Measurements from ENCODE around the gene NUP62CL. TPM values are rescaled to one million over a fixed set of nuclear protein-coding genes. Genes with fewer than 3 reads are reported as not detected.

Gene NUP62CL
- total RNA-seq, 4 donors from 2014 or later = 1.3 to 4.2 (median 2.6) TPM

GRCh38 chrX:107123750-107124149, 82.5 kb downstream of the NUP62CL start:
- H3K4me3 ChIP-seq (ENCODE audit: low read depth, poor library complexity, severe bottlenecking) = no peak overlapping the region
- no peak for DNase-seq (ENCODE audit: low spot score in 2 of 2)
- TF ChIP-seq, protein P1, sequence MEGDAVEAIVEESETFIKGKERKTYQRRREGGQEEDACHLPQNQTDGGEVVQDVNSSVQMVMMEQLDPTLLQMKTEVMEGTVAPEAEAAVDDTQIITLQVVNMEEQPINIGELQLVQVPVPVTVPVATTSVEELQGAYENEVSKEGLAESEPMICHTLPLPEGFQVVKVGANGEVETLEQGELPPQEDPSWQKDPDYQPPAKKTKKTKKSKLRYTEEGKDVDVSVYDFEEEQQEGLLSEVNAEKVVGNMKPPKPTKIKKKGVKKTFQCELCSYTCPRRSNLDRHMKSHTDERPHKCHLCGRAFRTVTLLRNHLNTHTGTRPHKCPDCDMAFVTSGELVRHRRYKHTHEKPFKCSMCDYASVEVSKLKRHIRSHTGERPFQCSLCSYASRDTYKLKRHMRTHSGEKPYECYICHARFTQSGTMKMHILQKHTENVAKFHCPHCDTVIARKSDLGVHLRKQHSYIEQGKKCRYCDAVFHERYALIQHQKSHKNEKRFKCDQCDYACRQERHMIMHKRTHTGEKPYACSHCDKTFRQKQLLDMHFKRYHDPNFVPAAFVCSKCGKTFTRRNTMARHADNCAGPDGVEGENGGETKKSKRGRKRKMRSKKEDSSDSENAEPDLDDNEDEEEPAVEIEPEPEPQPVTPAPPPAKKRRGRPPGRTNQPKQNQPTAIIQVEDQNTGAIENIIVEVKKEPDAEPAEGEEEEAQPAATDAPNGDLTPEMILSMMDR (IDR thresholded peaks at IDR 0.05) = no peak
- TF ChIP-seq POLR2A (IDR thresholded peaks at IDR 0.05) = no peak
- intact Hi-C loops (cut with DNase I; ENCODE audit: low total_unique reads) = no loop called here

DNA sequence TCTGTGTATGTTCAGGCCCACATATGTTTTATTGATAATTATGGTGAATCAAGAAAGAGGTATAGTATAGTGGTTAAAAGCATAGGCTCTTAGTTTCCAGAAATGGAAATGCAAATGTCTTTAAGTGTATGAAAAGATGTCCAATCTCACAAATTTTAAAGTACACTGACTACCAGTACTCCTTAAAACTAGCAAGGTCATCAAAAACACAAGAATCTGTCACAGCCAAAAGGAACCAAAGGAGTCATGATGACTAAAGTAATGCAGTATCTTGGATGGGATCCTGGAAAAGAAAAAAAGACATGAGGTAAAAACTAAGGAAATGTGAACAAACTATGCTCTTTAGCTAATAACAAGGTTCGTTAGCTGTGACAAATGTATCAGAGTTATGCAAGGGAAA, 87.0 kb downstream of the NUP62CL start:
- 85 to 100% methylated on average over 1 of the region's 1 CpG for WGBS, 2 donors
- H3K4me3 ChIP-seq (ENCODE audit: low read depth, poor library complexity, severe bottlenecking) = no peak overlapping the region
- intact Hi-C loops (cut with DNase I; ENCODE audit: low total_unique reads) = no loop called here
- TF ChIP-seq, protein P1 (IDR thresholded peaks at IDR 0.05) = no peak
- no peak for TF ChIP-seq POLR2A (IDR thresholded peaks at IDR 0.05)
- no peak for DNase-seq (ENCODE audit: low spot score in 2 of 2)

DNA sequence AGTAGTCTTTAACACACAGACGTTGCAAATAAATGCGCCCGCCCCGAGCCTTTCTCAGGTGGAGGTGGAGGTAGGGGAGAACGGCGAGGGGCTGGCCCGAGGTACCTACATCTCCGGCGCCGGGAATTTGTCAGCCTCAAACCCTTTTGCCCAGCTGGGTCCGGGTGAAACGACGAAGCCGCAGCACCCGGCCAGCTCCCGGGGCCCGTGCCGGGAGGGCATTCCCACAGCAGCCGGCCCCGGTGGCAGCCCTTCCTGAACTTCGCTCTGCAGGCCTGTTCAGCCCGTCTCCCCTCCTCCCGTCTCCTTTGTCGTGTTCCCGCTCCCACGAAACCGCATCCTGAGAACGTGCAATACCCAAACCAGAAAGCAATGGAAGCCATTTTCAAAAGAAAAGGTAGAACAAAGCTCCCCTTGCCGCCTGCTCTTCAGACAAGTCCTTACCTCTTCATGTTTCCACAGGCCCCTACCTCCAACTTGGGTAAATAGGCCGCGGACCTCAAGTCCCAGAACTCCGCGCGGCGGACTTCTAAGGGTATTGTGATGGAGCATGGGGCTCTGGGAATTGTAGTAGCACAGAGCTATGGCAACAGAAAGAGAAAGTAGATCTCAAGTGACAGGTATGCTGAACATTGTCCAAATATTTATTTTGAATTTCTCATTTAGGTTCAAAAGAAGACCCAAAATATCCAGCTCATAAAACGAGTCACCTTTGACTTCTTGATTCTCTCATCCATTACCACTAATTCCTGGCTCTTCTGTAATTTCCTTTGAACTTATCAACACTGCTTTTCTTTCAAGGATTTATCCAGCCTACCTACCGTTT, 87.7 kb downstream of the NUP62CL start, which contains the start of gene RBM41:
Gene RBM41, minus strand, starts transcription at position 501 of the 826 bp plus-strand sequence. Its CDS starts 49 bp downstream, at position 452.
- H3K4me3 ChIP-seq (ENCODE audit: low read depth, poor library complexity, severe bottlenecking) = peak within 1 kb of the TSS; percentile 50
- 3 to 29% methylated on average over 15 to 37 of the region's 37 CpGs for WGBS, 2 donors
- intact Hi-C loops (cut with DNase I; ENCODE audit: low total_unique reads) = no loop called here
- peak; percentile 71 to 91 for DNase-seq (ENCODE audit: low spot score in 2 of 2)
- TF ChIP-seq POLR2A (IDR thresholded peaks at IDR 0.05) = no peak
- TF ChIP-seq, protein P1 (IDR thresholded peaks at IDR 0.05) = no peak

GRCh38 chrX:107117993-107118321, 88.3 kb downstream of the NUP62CL start:
- intact Hi-C loops (cut with DNase I; ENCODE audit: low total_unique reads) = no loop called here
- no peak for TF ChIP-seq POLR2A (IDR thresholded peaks at IDR 0.05)
- TF ChIP-seq, protein P1 (IDR thresholded peaks at IDR 0.05) = no peak
- WGBS, 2 donors = 0 to 43% methylated on average over 8 of the region's 8 CpGs
- DNase-seq (ENCODE audit: low spot score in 2 of 2) = no peak
- peak overlapping the region; percentile 50 for H3K4me3 ChIP-seq (ENCODE audit: low read depth, poor library complexity, severe bottlenecking)

DNA sequence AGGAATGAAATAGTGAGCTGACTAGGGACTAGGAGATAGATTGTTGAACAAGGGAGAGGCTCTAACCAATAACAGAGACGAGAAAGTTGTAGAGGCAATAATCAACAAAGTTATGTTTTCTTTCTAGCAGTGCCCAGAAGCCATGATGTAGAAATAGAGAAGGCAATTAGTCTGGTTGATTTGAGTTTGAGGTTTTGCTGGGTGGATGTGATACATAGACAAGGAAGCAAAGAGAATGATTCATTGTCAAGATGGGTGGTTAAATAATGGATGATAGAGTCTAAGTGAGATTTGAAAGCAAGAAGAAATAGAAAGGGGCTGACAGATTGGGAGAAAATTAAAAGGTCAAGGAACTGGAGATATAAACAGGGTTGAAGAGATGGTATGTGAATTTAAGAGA, 98.8 kb downstream of the NUP62CL start:
- no peak for DNase-seq (ENCODE audit: low spot score in 2 of 2)
- 76 to 79% methylated on average over 1 of the region's 1 CpG for WGBS, 2 donors
- H3K4me3 ChIP-seq (ENCODE audit: low read depth, poor library complexity, severe bottlenecking) = no peak overlapping the region
- intact Hi-C loops (cut with DNase I; ENCODE audit: low total_unique reads) = no loop called here
- TF ChIP-seq, protein P1 (IDR thresholded peaks at IDR 0.05) = no peak
- TF ChIP-seq POLR2A (IDR thresholded peaks at IDR 0.05) = no peak

Measured in lower leg skin (tissue), 4 donors.